Measurements from ENCODE around the gene STPG3.

STPG3 gene

GRCh38 chr9:137281345-137282116, 30.4 kb downstream of the STPG3 start:
- no peak for DNase-seq

DNA sequence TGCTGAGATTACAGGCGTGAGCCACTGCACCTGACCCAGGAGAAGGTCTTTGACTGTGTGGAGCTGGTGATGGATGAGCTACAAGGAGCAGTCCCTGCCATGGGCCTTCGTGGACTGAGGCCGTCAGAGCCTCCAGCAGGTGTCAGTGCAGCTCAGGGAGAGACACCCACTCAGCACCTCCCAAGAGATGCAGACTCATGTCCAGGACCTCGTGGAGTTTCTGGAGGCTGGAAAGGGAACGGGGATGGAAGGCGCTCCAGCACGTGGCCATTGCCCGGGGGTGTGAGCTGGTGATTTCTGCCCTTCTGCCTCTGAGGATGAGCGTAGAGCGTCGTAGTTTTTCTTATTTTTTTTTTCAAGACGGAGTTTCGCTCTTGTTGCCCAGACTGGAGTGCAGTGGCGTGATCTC, 35.9 kb downstream of the STPG3 start:
- DNase-seq: no peak

DNA sequence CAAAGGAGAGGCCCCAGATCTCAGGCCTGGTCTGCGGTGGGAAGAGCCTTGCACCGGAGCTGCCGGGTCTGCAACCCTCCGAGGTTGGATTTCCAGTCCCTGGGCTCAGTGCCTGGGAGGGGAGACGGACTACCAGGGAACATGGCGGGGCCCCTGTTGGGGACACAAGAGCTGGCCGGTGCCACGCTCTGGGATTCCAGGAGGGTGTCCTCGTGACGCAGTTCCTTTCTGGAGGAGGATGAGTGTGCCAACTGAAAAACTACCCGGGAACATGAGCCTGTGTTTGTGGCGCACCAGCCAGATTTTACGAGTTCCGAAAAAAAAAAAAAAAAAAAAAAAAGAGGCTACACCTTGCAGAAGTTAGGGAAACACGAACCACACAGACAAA, 42.0 kb downstream of the STPG3 start:
- no peak for DNase-seq

DNA sequence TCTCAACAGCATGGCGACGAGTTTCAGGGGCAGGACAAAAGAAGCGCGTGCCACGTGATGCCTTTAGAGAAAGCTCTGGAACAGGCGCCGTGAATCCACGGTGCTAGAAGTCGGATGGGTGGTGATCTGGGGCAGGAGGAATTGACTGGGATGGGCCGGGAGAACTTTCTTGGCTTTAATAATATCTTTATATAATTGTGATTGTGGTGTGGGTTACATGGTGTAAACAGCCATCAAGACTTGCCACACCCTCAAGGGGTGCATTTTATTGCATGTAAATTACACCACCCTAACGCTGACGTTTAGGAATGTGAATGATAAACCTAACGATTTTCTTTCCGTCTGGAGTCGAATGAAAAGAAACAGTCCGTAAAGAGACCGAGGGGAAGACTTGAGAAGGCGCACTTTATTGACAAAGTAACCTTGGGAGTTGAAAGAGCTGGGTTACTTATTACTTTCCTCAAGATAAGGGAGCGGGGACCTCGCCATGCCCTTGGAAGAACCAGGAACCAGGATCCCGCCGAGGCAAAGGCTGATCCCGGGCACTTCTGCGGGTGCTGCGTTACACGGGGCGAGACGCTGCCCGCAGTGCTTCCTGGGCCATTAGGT, 42.5 kb downstream of the STPG3 start:
- DNase-seq: no peak

- no peak for DNase-seq
Measured at GRCh38 chr9:137294091-137294680, 43.1 kb downstream of the STPG3 start.

DNA sequence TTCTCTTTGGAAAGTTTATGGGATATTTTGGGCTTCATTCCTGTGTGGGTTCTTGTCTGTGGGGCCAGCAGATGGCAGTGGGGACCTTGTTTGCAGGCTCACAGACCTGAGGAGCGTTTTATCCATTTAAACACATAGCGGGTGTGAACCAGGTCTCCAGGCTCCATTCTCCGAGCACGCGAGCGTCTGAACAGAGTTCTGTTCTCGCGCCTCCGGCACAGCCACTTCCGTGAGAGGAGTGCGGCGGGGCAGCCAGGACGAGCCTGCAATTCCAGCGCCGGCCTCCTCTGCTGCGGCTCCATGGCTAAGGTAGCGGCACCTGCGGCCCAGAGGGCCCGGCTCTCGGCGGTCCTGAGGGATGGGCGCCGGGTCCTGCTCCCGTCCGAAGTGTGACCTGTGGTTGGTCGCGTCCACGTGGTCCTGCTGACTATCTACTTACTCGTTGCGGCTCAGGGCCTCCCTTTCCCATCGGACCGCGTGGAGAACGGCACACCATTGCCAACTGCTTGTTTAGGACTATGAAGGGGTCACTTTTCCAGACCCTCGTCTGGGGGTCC, 43.7 kb downstream of the STPG3 start:
- DNase-seq: no peak

DNA sequence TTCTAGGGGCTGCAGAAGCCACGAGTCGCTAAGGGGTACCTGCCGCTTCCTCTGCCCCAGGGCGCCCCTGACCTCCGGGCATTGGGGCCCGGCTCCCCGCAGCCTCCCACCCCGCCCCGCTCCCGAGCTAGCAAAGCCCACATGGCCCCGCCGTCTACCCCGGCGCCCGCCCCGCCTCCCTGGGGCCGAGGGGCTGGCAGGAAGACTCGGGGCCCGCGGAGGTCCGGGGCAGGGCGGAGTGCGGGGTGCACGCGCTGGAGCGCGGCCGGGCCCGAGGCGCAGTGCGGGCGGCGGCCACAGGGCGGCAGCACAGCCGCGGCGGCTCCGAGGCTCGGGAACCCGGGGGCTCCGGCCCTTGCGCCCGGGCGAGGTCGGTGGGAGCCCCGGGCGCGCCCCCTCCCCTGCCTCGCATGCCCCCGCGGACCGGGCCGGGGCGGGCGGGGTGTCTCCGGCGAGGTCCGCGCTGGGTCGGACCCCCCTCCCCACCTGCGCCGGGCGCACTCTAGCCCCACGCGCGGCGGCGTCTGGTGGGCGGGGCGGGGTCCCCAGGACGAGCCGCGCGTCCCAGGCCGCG, 44.2 kb downstream of the STPG3 start:
- no peak for DNase-seq

DNA sequence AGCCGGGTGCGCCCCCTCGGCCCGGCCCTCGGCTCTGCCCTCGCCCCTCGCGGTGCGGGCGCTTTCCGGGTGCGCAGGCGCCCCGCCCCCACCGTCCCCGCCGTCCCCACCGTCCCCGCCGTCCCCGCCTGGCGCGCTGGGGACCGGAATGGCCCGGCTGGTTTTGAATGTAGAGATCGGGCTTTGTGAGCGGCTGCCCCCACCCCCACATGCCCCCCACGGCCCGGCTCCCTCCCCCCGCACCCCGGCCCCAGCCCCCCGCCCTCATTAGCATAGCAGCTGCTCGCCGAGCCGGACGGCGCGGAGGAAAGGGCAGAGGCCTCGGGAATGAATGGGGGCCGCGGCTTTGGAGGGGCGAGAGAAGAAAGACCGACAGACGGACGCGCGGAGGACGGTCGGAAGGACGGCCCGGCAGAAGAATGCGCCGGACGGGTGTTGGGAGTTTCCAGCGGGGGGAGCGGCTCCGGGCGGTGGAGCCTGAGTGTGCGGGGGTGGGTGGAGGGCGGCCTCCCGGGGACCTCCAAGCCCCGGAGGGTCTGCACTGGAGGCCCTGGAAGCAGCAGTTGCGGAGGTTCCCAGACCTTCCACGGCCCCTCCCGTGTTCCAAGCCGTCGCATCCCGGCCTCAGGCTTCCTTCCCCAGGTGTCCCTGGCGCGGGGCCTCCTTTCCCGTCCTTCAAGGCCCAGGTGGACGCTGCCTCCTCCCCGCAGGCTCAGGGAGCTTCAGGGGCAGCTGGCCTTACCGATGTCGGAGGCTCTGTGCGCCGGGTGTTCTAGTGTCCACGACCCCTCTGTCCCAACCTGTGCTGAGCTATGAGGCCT, 45.0 kb downstream of the STPG3 start:
- DNase-seq: no peak

DNA sequence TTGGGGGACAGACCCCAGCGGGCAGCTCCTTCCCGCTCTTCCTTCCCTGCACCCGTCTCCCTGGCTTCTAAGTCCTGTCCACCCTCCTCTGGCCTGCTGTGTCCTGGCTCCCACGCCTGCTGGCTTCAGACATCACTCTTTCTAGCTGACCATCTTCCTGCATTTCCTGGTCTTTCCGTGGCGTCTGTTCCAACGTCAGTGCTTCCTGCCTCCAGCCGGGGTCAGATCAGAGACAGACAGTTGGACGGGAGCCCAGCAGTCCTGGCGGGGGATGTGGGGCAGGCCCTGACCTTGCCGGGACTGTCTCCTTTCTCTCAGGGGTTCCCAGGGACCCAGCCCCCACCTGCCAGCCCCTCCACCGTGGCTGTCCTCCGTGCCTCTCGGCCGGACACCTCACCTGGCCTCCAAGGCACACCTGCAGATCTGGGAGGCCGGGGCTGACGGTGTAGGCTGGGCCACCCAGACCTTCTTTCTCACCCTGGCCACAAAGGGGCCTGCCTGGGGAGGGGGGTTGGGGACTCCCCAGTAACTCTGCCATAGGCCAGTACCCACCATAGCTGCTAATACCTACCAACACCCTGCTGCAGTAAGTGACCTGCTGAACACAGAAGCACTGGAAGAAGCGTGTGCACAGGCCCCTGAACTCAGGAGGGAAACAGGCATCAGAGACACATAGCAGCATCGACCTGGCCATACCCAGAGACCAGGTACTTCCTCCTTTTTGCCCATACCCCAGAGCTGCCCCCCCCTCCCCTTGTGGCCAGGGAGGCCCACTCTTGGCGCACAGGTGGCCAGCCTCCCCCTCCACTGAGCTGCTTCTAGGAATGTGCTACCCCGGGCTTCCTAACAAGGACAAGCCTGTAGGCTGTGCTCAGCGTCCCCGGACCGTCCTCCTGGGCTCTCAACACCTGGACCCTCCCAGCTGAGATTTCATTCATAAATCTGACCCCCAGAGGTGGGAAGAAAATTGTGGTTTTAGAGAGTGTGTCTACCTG, 45.9 kb downstream of the STPG3 start:
- DNase-seq: no peak

GRCh38 chr9:137297966-137298365, 46.9 kb downstream of the STPG3 start:
- no peak for DNase-seq

- no peak for DNase-seq
Measured at GRCh38 chr9:137298401-137299202, 47.5 kb downstream of the STPG3 start.

- DNase-seq: no peak
Measured at GRCh38 chr9:137299203-137299565, 48.1 kb downstream of the STPG3 start.

- no peak for DNase-seq
Measured at GRCh38 chr9:137299938-137300337, 48.9 kb downstream of the STPG3 start.

DNA sequence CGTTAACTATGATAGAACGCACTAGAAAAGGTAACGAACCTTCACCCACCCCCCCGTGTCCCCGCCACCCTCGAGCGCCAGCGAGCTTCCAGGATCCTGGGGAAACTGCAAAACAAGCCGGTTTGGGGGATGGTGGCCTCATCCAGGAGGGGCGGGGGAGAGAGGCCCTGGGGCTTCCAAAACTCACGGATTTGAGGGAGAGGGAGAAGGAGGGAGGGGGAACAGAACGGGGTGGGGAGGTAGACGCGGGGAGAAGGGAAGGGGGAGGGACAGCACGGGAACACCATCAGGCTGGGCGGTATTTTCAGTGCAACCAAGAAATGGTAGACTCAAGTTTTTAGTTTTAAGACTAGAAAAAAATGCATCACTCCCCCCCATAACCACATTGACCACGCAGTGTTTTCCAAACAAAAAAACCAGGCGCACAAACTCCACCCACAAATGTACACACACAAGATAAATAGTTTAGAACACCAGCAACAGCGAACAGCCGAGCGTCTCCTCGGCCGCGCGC, 49.5 kb downstream of the STPG3 start:
- DNase-seq: no peak

- DNase-seq: no peak
Measured at GRCh38 chr9:137301081-137301947, 50.2 kb downstream of the STPG3 start.

DNA sequence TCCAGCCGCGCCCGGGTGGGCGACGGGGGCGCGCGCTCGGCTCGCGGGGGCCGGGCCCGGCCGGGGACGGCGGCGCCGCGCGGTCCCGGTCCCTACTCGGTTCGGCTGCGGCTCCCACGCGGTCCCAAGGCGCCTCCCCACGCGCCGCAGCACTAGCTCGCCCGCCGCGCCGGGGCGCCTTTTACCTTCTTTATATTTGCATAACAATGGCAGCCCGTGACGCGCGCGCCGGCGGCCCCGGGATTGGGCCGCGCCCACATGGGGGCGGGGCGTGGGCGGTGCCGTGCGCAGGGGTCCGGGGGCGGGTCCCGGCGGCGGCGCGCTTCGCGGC, 51.0 kb downstream of the STPG3 start, which contains the start of gene NRARP:
Gene NRARP, minus strand, starts transcription at position 154 of the 331 bp plus-strand sequence. CDS start 343 bp downstream, outside the sequence.
- peak; percentile 83 for DNase-seq

GRCh38 chr9:137302449-137303150, 51.5 kb downstream of the STPG3 start:
- no peak for DNase-seq

Measured in NCI-H2107 (cell line).